IMR-90 (cell line): ENCODE measurements around the gene AIF1.

Source experiments
- CEBPB ChIP-seq: IDR thresholded peaks from 2 replicates; pipeline ENCODE4 v1.6.1; 2012; ENCODE audit warnings: low read depth, low read length, improper control_type of control experiment
- CHD1 ChIP-seq: IDR thresholded peaks from 2 replicates; pipeline ENCODE4 v1.6.1; 2012; ENCODE audit warnings: low read depth, low read length, improper control_type of control experiment
- CTCF ChIP-seq: conservative IDR thresholded peaks from 2 replicates; pipeline ENCODE4 v1.5.1; 2012; ENCODE audit warnings: mild to moderate bottlenecking, low read depth, low read length, improper control_type of control experiment
- ELK1 ChIP-seq: fragments of 150-350 bp; IDR thresholded peaks from 2 replicates; pipeline ENCODE4 v1.6.1; 2016; ENCODE audit warnings: low read depth, mild to moderate bottlenecking, low read length, moderate library complexity, borderline replicate concordance
- FOS ChIP-seq: fragments of 150-350 bp; IDR thresholded peaks from 2 replicates; pipeline ENCODE4 v1.6.1; 2016; ENCODE audit warnings: low read depth, low read length
- MAFK ChIP-seq: IDR thresholded peaks from 2 replicates; pipeline ENCODE4 v1.6.1; 2012; ENCODE audit warnings: low read depth, low read length, improper control_type of control experiment
- MXI1 ChIP-seq: IDR thresholded peaks from 2 replicates; pipeline ENCODE4 v1.6.1; 2012; ENCODE audit warnings: low read depth, mild to moderate bottlenecking, low read length, moderate library complexity, borderline replicate concordance
- NFE2L2 ChIP-seq: fragments of 150-350 bp; IDR thresholded peaks from 2 replicates; pipeline ENCODE4 v1.6.1; 2016; ENCODE audit warnings: low read depth, mild to moderate bottlenecking, low read length
- POLR2A ChIP-seq: IDR thresholded peaks from 2 replicates; pipeline ENCODE4 v1.6.1; 2012; ENCODE audit warnings: mild to moderate bottlenecking, low read depth, low read length
- RAD21 ChIP-seq: IDR thresholded peaks from 2 replicates; pipeline ENCODE4 v1.6.1; 2012; ENCODE audit warnings: low read length, improper control_type of control experiment
- RFX5 ChIP-seq: IDR thresholded peaks from 2 replicates; pipeline ENCODE4 v1.8.0; 2012; ENCODE audit warnings: low read depth, mild to moderate bottlenecking, low read length, moderate library complexity
- SMC3 ChIP-seq: fragments of 150-350 bp; IDR thresholded peaks from 2 replicates; pipeline ENCODE4 v1.6.1; 2016; ENCODE audit warnings: low read depth, mild to moderate bottlenecking, antibody characterized with exemption, low read length, moderate library complexity
- USF2 ChIP-seq: fragments of 150-350 bp; IDR thresholded peaks from 2 replicates; pipeline ENCODE4 v1.6.1; 2017; ENCODE audit warnings: mild to moderate bottlenecking, antibody characterized with exemption, low read length, low read depth

- TF ChIP-seq CHD1, result no peak
- TF ChIP-seq CTCF, result peak; percentile 93
- TF ChIP-seq MAFK, result no peak
- TF ChIP-seq NFE2L2, result no peak
- TF ChIP-seq RAD21, result peak; percentile 60
- no peak for TF ChIP-seq ELK1
- no peak for TF ChIP-seq POLR2A
- TF ChIP-seq FOS, result no peak
- TF ChIP-seq USF2, result no peak
- peak; percentile 60 for TF ChIP-seq SMC3
- no peak for TF ChIP-seq MXI1
- no peak for TF ChIP-seq RFX5
- no peak for TF ChIP-seq CEBPB
Observed at GRCh38 chr6:31580807-31581433, 34.1 kb upstream of the AIF1 start.
